ENCODE measurements around the gene NXT1. TPM values are rescaled to one million over a fixed set of nuclear protein-coding genes. Genes with fewer than 3 reads are reported as not detected.

NXT1 gene
- total RNA-seq, 1 experiment from 2014 or later, result 98.0 TPM

DNA sequence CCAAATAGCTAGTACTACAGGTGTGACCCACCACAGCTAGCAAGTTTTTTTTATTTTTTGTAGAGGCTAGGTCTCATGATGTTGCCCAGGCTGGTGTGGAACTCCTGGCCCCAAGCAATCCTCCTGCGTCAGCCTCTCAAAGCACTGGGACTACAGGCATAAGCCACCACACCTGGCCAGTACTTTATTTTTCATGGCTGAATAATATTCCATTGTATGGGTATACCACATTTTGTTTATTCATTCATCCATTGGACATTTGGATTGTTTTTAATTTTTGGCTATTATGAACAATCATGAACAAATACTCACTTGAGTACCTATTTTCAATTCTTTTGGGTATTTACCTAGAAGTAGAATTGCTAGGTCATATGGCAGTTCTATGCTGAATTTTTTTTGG is 7.0 kb upstream of the NXT1 start:
- no peak for TF ChIP-seq EZH2phosphoT487 (IDR thresholded peaks at IDR 0.05; ENCODE audit: borderline replicate concordance, low read length)
- TF ChIP-seq EZH2 (IDR thresholded peaks at IDR 0.05; ENCODE audit: low read length, unreplicated experiment), result no peak
- TF ChIP-seq, protein P1, sequence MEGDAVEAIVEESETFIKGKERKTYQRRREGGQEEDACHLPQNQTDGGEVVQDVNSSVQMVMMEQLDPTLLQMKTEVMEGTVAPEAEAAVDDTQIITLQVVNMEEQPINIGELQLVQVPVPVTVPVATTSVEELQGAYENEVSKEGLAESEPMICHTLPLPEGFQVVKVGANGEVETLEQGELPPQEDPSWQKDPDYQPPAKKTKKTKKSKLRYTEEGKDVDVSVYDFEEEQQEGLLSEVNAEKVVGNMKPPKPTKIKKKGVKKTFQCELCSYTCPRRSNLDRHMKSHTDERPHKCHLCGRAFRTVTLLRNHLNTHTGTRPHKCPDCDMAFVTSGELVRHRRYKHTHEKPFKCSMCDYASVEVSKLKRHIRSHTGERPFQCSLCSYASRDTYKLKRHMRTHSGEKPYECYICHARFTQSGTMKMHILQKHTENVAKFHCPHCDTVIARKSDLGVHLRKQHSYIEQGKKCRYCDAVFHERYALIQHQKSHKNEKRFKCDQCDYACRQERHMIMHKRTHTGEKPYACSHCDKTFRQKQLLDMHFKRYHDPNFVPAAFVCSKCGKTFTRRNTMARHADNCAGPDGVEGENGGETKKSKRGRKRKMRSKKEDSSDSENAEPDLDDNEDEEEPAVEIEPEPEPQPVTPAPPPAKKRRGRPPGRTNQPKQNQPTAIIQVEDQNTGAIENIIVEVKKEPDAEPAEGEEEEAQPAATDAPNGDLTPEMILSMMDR (conservative IDR thresholded peaks at IDR 0.05; ENCODE audit: low read depth, low read length), result no peak
- Histone ChIP-seq H3K79me2 (ENCODE audit: low read length) (no peaks in the 10 kb centered on the region), H3K9ac (ENCODE audit: low read length) (no peak overlapping the region), H3F3A (ENCODE audit: low read length, unreplicated experiment) (no peaks in the 10 kb centered on the region), H2AFZ (ENCODE audit: low read length) (no peak overlapping the region), H3K27me3 (ENCODE audit: low read length) (no peaks in the 10 kb centered on the region; the same call in 1 of the 2 replicates), H4K20me1 (ENCODE audit: low read length) (no peaks in the 10 kb centered on the region), H3K27ac (ENCODE audit: low read length) (no peak overlapping the region), H3K36me3 (ENCODE audit: low read depth, low read length) (no peaks in the 10 kb centered on the region), H3K9me3 (ENCODE audit: low read length) (no peaks in the 10 kb centered on the region), H3K4me1 (ENCODE audit: insufficient read depth, low read length) (no peaks in the 10 kb centered on the region), H3K4me3 (ENCODE audit: low read length) (no peak overlapping the region), H3K9me2 (replicated peaks; ENCODE audit: low read length) (no peaks in the 10 kb centered on the region), H3K4me2 (ENCODE audit: low read length) (no peak overlapping the region)
- POLR2A ChIA-PET (ENCODE audit: unreplicated experiment), result no interaction called here
- CTCF ChIA-PET, result no interaction called here
- intact Hi-C loops (cut with micrococcal nuclease), result no loop called here
- no peak for ATAC-seq
- BruUV-seq (replicated peaks), result no TSS peak
- DNase-seq, result no peak

- no peak for ATAC-seq
- no peak overlapping the region for H2AFZ ChIP-seq (ENCODE audit: low read length)
- H3K27me3 ChIP-seq (ENCODE audit: low read length), result no peaks in the 10 kb centered on the region; the same call in 1 of the 2 replicates
- H3K36me3 ChIP-seq (ENCODE audit: low read depth, low read length), result no peaks in the 10 kb centered on the region
- ChIA-PET CTCF (no interaction called here), POLR2A (ENCODE audit: unreplicated experiment) (no interaction called here)
- BruUV-seq (replicated peaks), result no TSS peak
- intact Hi-C loops (cut with micrococcal nuclease), result no loop called here
- H3K9ac ChIP-seq (ENCODE audit: low read length), result no peak overlapping the region
- H3K27ac ChIP-seq (ENCODE audit: low read length), result no peak overlapping the region
- H3K9me2 ChIP-seq (replicated peaks; ENCODE audit: low read length), result no peaks in the 10 kb centered on the region
- no peak overlapping the region for H3K4me2 ChIP-seq (ENCODE audit: low read length)
- H3K4me1 ChIP-seq (ENCODE audit: insufficient read depth, low read length), result peaks cover 4% of the 10 kb centered on the region
- no peak overlapping the region for H3K4me3 ChIP-seq (ENCODE audit: low read length)
- DNase-seq, result no peak
- no peaks in the 10 kb centered on the region for H3F3A ChIP-seq (ENCODE audit: low read length, unreplicated experiment)
- H3K9me3 ChIP-seq (ENCODE audit: low read length), result no peaks in the 10 kb centered on the region
- H4K20me1 ChIP-seq (ENCODE audit: low read length), result no peaks in the 10 kb centered on the region
- H3K79me2 ChIP-seq (ENCODE audit: low read length), result no peaks in the 10 kb centered on the region
- TF ChIP-seq EZH2phosphoT487 (IDR thresholded peaks at IDR 0.05; ENCODE audit: borderline replicate concordance, low read length) (no peak), EZH2 (IDR thresholded peaks at IDR 0.05; ENCODE audit: low read length, unreplicated experiment) (no peak)
- TF ChIP-seq, protein P1 (conservative IDR thresholded peaks at IDR 0.05; ENCODE audit: low read depth, low read length), result no peak
These were observed 6.3 kb upstream of the NXT1 start for GRCh38 chr20:23344336-23344735.

DNA sequence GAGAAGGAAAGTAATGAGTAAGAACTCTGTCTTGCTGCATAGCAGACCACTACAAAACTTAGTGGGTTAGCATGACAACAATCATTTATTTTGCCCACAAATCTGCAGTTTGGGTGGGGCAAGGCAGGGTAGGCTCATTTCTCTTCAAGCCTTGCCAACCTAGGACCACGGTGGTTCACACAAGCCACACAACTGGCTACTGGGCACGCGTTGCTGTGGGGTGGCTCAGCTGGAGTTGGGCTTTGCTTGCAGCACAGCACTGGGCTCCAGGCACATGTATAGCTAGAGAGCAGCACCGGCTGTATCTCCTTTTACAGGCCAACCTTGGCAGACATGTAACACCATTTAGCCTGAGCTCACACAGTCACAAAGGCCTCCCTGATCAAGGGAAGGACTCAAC is 4.6 kb upstream of the NXT1 start:
- H3F3A ChIP-seq (ENCODE audit: low read length, unreplicated experiment), result no peaks in the 10 kb centered on the region

More for the DNA sequence above, 4.6 kb upstream of the NXT1 start:
- Histone ChIP-seq H3K27ac (ENCODE audit: low read length) (no peak overlapping the region), H3K4me1 (ENCODE audit: insufficient read depth, low read length) (peaks cover 6% of the 10 kb centered on the region), H3K9me2 (replicated peaks; ENCODE audit: low read length) (no peaks in the 10 kb centered on the region), H3K4me2 (ENCODE audit: low read length) (no peak overlapping the region), H3K4me3 (ENCODE audit: low read length) (no peak overlapping the region), H2AFZ (ENCODE audit: low read length) (no peak overlapping the region), H3K27me3 (ENCODE audit: low read length) (no peaks in the 10 kb centered on the region; the same call in 1 of the 2 replicates), H3K9me3 (ENCODE audit: low read length) (no peaks in the 10 kb centered on the region), H3K36me3 (ENCODE audit: low read depth, low read length) (no peaks in the 10 kb centered on the region), H3K79me2 (ENCODE audit: low read length) (peaks cover 4% of the 10 kb centered on the region), H3K9ac (ENCODE audit: low read length) (no peak overlapping the region), H4K20me1 (ENCODE audit: low read length) (no peaks in the 10 kb centered on the region)
- BruUV-seq (replicated peaks), result no TSS peak
- ChIA-PET CTCF (no interaction called here), POLR2A (ENCODE audit: unreplicated experiment) (no interaction called here)
- intact Hi-C loops (cut with micrococcal nuclease), result no loop called here
- TF ChIP-seq, protein P1 (conservative IDR thresholded peaks at IDR 0.05; ENCODE audit: low read depth, low read length), result no peak
- no peak for TF ChIP-seq EZH2phosphoT487 (IDR thresholded peaks at IDR 0.05; ENCODE audit: borderline replicate concordance, low read length)
- TF ChIP-seq EZH2 (IDR thresholded peaks at IDR 0.05; ENCODE audit: low read length, unreplicated experiment), result no peak
- no peak for DNase-seq
- ATAC-seq, result no peak

All from PC-3 (cell line).